ENCODE measurements around the gene AKT2.

DNA sequence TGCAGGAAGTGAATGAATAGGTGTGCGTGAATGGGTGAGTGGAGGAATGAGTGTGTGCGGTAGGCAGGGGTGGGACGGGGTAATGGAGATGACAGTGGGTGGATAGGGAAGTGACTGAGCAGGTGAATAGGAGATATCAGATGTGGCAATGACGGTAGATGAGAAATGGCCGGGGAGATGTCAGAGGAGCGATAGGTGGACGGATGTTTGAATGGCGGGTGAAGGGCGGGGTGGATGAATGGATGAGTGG, 68.4 kb downstream of the AKT2 start:
- no peak for TF ChIP-seq POLR2A (IDR thresholded peaks at IDR 0.05)
- TF ChIP-seq CTCF (IDR thresholded peaks at IDR 0.05): no peak

Measured in adrenal gland (tissue), 5 donors.